HepG2 (cell line): ENCODE data around the gene EDC3. TPM values are rescaled to one million over a fixed set of nuclear protein-coding genes. Genes with fewer than 3 reads are reported as not detected.
A peak's percentile ranks its signal among the peaks of the same experiment; 100 is the strongest.

Source experiments
- AFF4 ChIP-seq: sonication (generic); formaldehyde crosslinking; IDR thresholded peaks from 2 replicates; pipeline ENCODE4 v1.4.0; 2020; ENCODE audit warnings: missing genetic modification reagents
- CREM ChIP-seq, 2 experiments: sonication (generic) in 1 of 2; formaldehyde crosslinking in 1 of 2; IDR thresholded peaks; 2 replicates each; pipeline versions ENCODE4 v1.4.0 to v1.6.1; 2016 to 2020; ENCODE audit warnings: antibody characterized with exemption in 1 of 2, mild to moderate bottlenecking in 1 of 2, missing genetic modification reagents in 1 of 2
- ETS1 ChIP-seq: sonication (generic); formaldehyde crosslinking; IDR thresholded peaks from 2 replicates; pipeline ENCODE4 v1.4.0; 2020; ENCODE audit warnings: missing genetic modification reagents
- GATA4 ChIP-seq: sonication (generic); IDR thresholded peaks from 2 replicates; pipeline ENCODE4 v1.6.1; 2016; ENCODE audit warnings: antibody characterized with exemption, low read depth, borderline replicate concordance
- KIAA2018 ChIP-seq: sonication (generic); formaldehyde crosslinking; IDR thresholded peaks from 2 replicates; pipeline ENCODE4 v1.5.0; 2020; ENCODE audit warnings: mild to moderate bottlenecking, missing genetic modification reagents, borderline replicate concordance
- RERE ChIP-seq: IDR thresholded peaks from 2 replicates; pipeline ENCODE4 v1.6.1; 2016; ENCODE audit warnings: low read depth, missing genetic modification reagents, missing compliant biosample characterization
- ZNF616 ChIP-seq: sonication (generic); formaldehyde crosslinking; IDR thresholded peaks from 2 replicates; pipeline ENCODE4 v1.5.0; 2020; ENCODE audit warnings: low read depth, mild to moderate bottlenecking, missing genetic modification reagents
- ZNF83 ChIP-seq: sonication (generic); formaldehyde crosslinking; IDR thresholded peaks from 2 replicates; pipeline ENCODE4 v1.4.0; 2020; ENCODE audit warnings: missing genetic modification reagents, mild to moderate bottlenecking, borderline replicate concordance
- polyA plus RNA-seq, 8 experiments: library from polyadenylated mRNA; depleted of rRNA in 3 of 8; stranded (reverse) in 7 of 8; unstranded in 1 of 8; fragments of >200 nt; fragmentation: Illumina TruSeq in 4 of 8; extraction: Trizol in 4 of 8; gene quantifications; 2 replicates each; pipeline versions ENCODE4 v1.2.1 to v1.2.3, GENCODE V29; 2011 to 2016; ENCODE audit warnings: low read depth in 4 of 8, missing spikeins in 1 of 8, mixed read lengths in 1 of 8; ENCODE audit not compliant: insufficient read depth in 1 of 8
- total RNA-seq, 5 experiments: library from RNA; depleted of rRNA; stranded (reverse); fragments of >200 nt; fragmentation: Illumina TruSeq; extraction: Trizol; gene quantifications; 2 replicates each; pipeline ENCODE4 v1.2.3, GENCODE V29; 2016; ENCODE audit warnings: low read depth in 1 of 5

EDC3 gene
- total and polyA plus RNA-seq, 2 of the 13 experiments (the other 11 are each of a cell fraction or from before 2014, with no cell fraction given): 17.4 to 32.0 TPM

GRCh38 chr15:74730619-74731316 lies 34.9 kb upstream of the EDC3 start (continued):
- TF ChIP-seq KIAA2018: 0 out of 2 replicates have a peak, but pooled peaks have one; percentile 48
- peak; percentile 79 for TF ChIP-seq CREM (IDR thresholded peaks at IDR 0.05)
- no peak for TF ChIP-seq CREM (CRISPR knock-in tag; IDR thresholded peaks at IDR 0.05)
- no peak for TF ChIP-seq RERE (CRISPR knock-in tag)
- peak; percentile 36; the same call in 1 of the 2 replicates for TF ChIP-seq GATA4
- no peak for TF ChIP-seq AFF4 (CRISPR knock-in tag)
- no peak for TF ChIP-seq ZNF83
- TF ChIP-seq ZNF616 (CRISPR knock-in tag): no peak
- no peak for TF ChIP-seq ETS1
